Fibroblast of skin of right biceps (primary cell): Measurements from ENCODE around the gene TBC1D8.
"Not testable (repeated sequence)": the region's sequence is repeated elsewhere in the genome, so short reads cannot be mapped to it uniquely, and the experiment has no call there.

Experiments
- DNase-seq: peaks from one replicate; pipeline ENCODE4 v3.0.0-alpha.2; 2013

Gene TBC1D8

DNA sequence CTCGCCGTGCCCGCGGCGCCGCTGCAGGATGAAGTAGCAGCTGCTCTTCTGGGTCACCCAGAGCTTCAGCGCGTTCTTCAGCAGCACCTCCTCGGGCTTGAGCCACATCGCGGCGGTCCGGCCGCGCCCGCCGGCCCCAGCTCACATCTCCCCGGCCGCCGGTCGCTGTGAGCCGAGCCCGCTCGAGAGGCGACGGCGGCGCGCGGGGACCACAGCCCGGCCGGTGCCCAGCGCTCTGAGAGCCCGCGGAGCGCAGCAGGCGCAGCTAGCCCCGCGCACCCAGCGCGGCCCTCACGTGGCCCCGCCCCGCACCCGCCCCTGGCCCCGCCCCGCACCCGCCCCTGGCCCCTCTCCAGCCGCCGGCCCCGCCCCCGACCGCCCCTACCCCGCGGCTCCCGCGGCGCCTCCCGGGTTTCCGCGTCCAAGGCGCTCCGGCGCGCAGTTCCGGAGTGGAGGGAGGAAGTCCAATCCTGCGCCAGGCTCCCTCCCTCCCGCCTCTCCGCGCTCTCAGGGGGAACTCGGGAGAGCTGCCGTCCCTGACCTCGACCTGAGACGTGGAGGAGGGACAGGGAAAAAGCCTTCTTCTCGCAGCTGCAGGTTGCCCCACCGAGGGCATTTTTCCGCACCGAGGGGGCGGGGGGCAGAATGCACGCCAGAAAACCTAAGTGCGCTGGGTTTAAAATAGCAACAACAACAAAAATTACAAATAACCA lies at the start of gene TBC1D8:
Gene TBC1D8, minus strand, starts transcription at position 237 of the 713 bp plus-strand sequence. Its CDS starts 129 bp downstream, at position 108.
- peak; percentile 85 for DNase-seq

DNA sequence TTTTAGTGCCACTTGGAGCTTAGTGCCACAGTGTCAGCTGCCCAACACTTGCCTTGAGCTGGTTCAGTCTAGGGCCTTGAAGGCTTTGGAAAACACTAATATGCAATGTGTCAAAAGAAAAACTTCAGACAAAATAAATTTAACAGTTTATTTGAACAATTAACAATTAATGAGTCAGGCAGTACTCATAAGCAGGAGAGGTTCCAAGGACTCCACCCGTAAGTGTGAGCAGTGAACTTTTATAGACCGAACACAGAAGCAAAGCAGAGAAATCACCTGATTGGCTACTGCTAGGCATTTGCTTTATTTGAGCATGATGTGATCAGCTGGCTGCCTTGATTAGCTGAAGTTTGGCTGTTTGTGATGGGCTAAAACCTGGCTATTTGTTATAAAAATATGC lies 49.5 kb upstream of the TBC1D8 start:
- DNase-seq: peak; percentile 26

GRCh38 chr2:101199251-101199791 lies 48.1 kb upstream of the TBC1D8 start:
- DNase-seq: peak; percentile 77

- DNase-seq: no peak
Observed at GRCh38 chr2:101197814-101198213, 46.6 kb upstream of the TBC1D8 start.

- no peak for DNase-seq
Observed at GRCh38 chr2:101197215-101197745, 46.1 kb upstream of the TBC1D8 start.

DNA sequence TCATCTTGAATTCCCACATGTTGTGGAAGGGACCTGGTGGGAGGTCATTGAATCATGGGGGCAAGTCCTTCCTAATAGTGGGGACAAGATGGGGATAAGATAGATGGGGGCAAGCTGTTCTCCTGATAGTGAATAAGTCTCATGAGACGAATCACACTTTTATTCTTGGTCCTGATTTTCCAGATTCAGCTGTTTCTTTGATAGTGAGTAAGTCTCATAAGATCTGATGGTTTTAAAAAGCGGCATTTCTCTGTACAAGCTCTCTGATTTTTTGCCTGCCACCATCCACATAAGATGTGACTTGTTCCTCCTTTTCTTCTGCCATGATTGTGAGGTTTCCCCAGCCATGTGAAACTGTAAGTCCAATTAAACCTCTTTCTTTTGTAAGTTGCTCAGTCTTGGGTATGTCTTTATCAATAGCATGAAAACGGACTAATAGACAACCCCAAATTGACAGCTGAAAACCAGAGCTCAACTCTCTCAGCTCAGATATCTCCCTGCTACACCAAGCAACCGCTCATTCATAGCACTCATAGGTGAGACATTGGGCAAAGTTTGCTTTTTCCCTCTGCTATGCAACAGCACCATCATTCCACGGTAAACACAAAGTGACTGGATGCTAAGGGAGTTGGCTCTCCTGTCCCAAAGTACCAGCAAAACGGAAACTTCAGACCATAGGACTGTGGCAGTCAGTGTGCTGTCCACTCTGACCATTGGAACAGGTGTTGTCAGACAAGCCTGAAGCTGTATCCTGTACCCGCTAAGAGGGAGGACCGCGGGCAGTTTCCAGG lies 44.9 kb upstream of the TBC1D8 start:
- no peak for DNase-seq

- no peak for DNase-seq
Observed at GRCh38 chr2:101193033-101193626, 41.9 kb upstream of the TBC1D8 start.

DNA sequence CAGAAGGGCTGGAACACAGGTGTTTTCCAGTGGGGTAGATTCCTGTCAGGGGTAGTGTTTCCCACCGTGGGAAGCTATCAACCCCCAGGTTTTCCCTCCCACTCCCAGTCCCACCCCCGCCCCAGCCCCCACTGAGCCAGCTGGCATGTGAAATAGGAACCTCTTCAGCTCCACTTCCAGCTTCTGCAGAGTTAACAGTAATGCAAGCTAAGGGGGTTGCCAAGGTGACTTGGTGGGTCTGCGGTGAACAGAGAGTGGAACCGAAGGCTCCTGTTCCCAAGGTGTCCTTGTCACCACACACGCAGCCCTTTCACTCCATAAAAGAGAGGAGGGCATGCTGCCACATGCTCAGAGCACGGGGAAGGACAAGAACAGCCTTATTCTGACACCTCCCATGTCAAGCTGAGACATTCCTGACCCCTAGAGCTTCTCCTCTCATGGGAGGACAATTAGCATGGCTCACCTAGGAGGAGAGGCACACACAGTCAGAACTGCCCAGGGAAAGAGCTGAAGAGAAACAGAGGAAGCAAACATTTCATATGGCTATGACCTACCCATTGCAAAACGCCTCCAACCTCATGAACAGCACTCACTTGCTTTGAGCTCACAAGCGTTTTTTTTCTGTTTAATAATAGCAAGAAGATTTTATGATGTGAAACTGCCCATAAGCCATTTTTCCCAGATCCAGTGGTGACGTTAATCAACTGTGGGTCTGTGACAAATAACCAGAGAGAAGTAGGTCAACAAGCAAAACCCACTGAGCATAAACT lies 39.8 kb upstream of the TBC1D8 start:
- no peak for DNase-seq

DNA sequence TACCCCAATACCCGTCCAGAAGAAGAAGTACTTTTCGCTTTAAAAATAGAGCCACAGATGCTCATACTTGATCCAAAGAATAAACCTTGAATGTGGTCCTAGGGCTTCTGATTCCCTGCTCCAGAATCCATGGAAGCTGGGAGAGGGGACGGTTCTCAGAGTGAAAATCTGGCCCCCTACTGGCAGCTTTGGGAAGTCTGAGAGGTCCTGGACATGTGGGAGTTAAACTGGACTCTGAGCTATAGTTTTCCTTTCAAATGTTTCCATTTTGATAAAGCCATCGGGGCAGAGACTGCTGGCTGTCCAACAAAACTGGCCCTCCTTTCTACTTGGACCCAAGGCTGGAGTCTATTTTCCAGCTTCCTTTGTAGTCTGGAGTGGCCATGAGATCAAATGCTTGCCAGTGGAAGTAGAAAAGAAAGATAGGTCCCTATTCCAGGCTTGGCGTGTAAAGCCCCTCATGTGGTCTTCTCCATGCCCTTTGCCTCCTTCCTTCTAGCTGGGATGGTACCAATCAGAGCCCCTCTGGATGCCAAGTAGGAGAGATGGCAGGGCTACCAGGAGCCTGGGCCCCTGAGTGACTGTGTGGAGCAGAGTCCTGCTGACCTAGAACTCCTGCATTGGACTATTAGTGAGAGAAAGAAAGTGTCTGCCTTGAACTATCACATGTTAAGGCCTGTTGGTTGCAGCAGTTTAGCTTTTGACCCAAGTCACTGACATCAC lies 37.7 kb upstream of the TBC1D8 start:
- DNase-seq: peak; percentile 30

DNA sequence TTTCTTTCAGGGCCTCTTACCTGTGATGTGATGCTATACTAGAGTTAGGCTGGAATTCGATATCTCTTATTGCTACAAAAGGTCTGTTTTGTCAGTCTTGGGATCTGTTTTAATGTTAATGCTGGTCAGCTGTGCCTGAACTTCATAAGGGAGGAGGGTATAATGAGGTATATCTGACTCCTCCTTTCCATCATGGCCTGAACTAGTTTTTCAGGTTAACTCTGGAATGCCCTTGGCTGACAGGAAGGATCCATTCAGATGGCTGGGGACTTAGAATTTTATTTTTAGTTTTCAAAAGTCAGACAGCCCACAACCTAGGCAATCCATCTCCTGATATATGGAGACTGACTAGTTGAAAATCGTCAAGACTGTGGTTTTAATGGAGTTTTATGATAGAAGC lies 35.9 kb upstream of the TBC1D8 start:
- no peak for DNase-seq

DNA sequence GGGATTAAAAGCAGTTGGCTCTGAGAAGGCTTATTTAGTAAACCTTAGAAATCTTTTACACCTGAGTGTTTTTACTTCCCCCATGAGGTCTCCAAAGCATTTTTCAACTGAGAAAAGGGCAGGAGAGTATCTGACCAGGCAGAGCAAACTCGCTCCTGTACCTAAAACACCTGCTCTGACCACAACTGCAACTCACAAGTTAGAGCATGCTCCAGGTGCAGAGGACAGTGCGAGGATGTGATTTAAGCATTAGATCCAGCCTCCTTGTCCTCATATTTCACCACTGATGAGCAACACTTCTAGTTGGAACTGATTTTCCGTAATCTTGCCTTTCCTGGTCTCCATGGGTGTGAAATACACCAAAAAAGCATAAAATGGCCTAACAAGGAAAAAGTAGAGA lies 34.5 kb upstream of the TBC1D8 start:
- no peak for DNase-seq

DNA sequence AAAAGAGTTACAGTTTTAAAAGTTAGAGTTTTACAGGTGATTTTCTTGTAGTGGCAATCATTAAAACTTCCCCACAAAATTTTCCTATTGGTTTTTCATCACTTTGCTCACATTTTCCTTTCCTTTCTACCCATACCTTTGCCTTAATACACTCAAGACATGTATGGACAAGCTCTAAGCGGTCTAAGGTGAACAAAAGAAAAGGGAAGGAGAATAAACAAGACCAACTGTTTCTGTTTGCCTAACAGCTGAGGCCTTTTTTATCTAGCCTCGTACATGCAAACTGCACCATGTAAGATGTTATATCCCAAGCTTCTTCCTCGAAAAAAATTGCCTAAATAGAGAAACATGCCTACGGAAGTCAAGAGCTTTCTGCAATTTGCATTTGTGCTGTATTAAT lies 33.9 kb upstream of the TBC1D8 start:
- DNase-seq: no peak

GRCh38 chr2:101179982-101180381 lies 28.8 kb upstream of the TBC1D8 start:
- no peak for DNase-seq

GRCh38 chr2:101176803-101177202 lies 25.6 kb upstream of the TBC1D8 start:
- no peak for DNase-seq

DNA sequence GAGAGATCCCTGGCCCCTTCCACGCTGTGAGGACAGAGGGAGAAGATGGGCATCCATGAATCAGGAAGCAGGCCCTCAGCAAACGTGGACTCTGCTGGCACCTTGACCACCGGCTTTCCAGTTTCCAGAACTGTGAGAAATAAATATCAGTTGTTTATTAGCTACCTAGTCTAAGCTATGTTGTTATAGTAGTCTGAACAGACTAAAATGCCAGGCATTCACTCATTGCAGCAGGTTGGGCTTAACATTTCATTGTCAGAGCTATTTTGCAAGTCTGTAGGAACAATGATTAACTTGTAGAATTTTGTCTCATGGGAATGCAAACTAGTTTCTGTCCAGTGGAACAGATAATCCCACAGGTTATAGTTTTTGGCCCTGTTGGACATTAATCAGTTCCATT lies 24.8 kb upstream of the TBC1D8 start:
- no peak for DNase-seq

GRCh38 chr2:101173707-101174295 lies 22.6 kb upstream of the TBC1D8 start:
- DNase-seq: no peak

- not testable (repeated sequence) for DNase-seq
Observed at GRCh38 chr2:101169822-101170221, 18.6 kb upstream of the TBC1D8 start.

- no peak for DNase-seq
Observed at GRCh38 chr2:101168706-101169105, 17.5 kb upstream of the TBC1D8 start.

- not testable (repeated sequence) for DNase-seq
Observed at GRCh38 chr2:101167532-101167931, 16.4 kb upstream of the TBC1D8 start.

DNA sequence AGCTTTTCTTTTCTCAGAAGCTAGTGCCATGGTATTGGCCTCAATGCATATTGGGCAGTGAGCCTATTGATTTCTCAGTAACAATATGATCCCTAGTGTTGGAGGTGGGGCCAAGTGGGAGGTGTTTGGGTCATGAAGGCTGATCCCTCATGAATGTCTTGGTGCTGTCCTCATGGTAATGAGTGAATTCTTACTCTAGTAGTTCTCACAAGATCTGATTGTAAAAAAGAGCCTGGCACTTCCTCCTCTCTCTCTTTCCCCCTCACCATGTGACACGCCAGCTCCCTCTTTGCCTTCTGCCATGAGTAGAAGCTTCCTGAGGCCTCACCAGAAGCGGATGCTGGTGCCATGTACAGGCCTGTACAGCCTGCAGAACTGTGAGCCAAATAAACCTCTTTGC lies 12.8 kb upstream of the TBC1D8 start:
- no peak for DNase-seq

- DNase-seq: no peak
Observed at GRCh38 chr2:101162561-101163330, 11.6 kb upstream of the TBC1D8 start.
